DMS79 treated with DMSO at 0.1 percent for 48 hours (cell line): ENCODE results near the gene SNX12.
"Not testable (repeated sequence)": the region's sequence is repeated elsewhere in the genome, so short reads cannot be mapped to it uniquely, and the experiment has no call there.

Experiments used
- DNase-seq: peaks from one replicate; lab custom pipeline; 2025; lab: John Stamatoyannopoulos, UW

SNX12 gene

DNA sequence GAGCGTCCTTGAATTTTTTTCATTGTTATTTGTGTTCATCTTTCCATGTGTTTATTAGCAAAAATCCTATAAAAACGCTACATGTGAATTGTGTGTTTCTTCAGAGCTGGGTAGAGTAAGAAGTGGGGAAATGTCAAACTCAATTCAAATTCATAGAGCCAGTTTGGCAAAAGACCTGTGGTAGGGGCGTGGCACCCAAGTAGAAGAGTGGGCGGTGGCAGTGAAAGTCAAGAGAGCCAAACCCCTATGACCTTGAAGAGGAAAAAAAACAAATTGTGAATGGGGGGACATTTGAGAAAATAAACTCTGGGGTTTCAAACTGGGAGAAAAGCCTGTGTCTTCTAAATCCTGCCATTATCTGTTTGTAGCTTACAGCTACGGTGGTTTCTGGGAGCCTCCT lies 23.1 kb upstream of the SNX12 start:
- DNase-seq: no peak

DNA sequence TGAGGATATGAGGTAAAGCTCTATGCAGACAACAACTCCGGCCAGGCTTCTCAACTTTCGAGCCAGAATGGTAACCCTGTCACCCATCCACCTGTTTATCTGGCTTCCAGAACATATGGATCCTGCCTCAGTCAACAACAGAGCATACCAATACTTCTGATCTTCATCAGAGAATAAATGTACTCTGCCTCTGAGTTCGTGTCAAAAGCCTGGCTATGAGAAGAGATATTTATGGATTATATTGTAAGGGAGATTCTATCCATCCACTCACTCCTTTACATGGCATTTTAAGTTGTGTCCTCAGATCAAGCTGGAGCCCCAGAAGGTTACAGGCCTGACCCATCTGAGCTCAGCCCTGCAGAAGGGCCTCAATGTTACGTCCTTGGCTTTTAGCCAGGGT lies 17.8 kb upstream of the SNX12 start:
- no peak for DNase-seq

DNA sequence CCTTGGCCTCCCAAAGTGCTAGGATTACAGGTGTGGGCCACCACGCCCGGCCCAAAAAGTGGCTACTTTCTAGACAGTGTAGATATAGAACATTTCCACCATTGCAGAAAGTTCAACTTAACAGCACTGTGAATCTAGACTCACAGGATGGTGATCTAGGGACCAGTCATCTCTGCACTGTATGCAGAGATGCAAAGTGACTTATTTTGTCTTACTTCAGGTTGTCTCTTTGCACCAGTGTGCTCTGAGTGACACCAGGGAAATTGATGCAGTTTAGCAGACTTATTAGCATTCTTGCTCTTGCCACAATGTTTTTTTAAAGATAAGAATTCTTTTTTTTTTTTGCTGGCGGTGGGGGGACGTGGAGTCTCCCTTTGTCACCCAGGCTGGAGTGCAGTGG lies 14.7 kb upstream of the SNX12 start:
- DNase-seq: no peak

DNA sequence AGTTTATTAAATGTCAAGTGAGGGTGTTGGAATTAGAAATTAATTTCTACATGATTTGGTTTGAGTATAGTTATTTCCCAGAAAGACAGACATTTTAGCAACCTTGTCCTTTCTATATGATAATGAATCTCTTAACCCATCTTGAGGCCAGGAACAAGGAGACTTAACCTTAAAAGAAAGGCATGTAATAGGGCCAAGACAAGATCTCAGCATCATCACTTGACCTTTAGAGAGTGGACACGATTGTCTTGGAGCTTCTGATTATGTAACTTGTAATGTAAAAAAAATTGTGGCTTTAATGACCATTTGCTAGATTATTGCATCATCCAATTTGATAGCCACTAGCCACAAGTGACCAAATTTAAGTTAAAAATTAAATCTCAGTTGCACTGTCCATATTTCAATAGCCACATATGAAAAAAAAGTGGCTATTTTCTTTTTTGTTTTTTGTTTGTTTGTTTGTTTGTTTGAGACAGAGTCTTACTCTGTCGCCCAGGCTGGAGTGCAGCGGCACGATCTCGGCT lies 14.1 kb upstream of the SNX12 start:
- DNase-seq: no peak

DNA sequence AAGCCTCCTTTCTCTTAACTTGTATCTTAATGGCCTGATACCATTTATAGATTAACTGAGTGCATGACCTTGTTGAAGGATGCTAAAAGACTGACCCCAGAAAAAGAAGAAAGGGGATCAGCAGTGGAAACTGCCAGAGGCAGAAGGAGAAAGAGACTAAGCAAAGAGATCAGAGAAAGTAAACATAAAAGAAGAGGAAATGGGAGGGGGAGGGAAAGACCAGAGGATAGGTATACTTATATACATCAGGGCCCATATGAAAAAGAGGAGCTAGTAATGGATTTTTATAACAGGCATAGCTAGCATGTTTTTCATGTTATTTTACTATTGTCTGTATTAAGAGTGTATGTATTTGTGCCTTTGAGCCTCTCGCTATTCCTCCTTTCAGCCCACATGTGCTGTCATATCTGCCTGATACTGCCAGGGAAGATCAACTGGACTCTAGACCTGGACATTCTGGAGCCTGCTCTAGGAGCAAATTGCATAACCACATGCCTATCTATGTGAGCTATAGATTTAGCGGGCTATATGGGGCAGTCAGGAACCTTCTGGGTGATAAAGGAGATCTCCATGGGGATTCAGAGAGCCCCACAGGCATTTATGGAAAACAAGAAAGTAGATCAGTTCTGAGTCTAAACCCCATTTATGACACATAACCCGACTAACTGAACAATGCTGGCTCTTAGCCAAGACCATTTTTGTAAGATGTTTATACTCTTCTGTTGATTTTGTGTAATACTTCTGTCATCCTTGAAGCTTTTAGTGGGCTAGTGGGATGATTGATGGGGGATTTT lies 13.4 kb upstream of the SNX12 start:
- no peak for DNase-seq

DNA sequence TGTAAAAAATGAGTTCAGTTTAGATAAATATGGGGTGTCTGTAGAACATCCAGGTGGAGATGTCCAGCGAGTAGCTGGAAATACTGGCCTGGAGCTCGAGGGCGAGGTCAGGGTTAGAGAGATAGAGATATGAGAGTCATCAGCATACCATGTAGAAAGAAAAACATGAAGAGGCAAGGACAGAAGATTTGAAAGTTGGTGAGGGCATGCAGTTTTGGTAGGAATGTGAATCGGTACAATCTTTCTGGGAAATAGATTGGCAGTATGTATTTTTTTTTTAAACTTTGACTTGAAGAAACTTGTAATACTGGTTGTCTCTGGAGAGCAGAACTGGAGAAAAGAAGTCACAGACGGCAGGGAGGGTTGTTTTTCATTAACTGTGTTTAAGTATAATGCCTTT lies 2.4 kb upstream of the SNX12 start:
- no peak for DNase-seq

DNA sequence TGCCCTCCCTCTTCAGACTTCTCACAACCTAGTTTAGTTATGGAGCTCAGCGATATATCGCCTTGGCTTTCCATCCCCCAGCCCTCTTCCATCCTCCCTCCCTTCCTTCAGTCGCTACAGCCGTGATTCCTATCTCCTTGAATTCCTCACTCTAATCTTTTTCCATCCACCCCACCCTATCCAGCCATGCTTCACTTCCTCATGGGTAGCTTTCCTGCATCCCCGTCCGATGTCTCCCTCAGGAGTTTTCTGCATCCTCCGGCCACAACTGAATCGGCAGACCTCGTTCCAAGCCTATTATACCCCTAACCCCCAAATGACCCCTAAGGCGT lies 456 bp downstream of the SNX12 start:
- DNase-seq: no peak

DNA sequence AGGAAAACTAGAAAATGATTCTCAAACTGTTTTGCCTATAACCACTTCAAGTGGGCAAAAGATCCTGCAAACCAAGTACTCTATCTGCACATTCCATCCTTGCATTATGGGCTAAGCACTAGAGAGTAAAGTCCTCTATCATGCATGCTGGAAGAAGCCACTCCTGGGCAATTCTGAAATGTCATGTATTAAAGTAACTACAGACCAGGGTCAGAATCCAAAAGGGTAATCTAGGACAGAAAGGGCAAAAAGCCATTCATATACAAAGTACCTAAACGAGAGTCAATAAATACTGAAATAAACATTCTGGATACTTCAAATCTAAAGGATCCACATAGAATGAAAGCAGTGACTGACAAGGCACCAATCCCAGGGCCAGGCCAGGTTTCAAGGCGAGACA lies 1.0 kb downstream of the SNX12 start:
- DNase-seq: no peak

DNA sequence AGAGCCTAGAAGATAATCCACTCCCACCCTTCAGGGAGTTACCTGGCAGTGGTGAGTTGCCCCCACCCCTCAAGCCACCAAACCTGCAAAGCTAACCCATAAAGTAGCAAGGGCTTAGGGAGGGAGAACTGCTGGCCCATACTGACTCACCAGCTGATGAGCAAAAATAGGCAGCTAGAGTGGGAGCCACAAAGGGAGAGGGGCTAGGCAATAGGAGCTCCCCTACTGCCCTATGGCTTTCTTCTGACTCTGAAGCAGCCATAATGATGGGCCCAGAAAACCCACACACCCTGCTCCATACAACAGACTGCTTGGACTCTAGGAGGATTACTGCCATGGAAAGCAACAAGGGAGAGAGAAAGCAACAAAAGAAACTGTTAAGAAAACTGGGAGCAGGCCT lies 8.0 kb downstream of the SNX12 start:
- DNase-seq: no peak

DNA sequence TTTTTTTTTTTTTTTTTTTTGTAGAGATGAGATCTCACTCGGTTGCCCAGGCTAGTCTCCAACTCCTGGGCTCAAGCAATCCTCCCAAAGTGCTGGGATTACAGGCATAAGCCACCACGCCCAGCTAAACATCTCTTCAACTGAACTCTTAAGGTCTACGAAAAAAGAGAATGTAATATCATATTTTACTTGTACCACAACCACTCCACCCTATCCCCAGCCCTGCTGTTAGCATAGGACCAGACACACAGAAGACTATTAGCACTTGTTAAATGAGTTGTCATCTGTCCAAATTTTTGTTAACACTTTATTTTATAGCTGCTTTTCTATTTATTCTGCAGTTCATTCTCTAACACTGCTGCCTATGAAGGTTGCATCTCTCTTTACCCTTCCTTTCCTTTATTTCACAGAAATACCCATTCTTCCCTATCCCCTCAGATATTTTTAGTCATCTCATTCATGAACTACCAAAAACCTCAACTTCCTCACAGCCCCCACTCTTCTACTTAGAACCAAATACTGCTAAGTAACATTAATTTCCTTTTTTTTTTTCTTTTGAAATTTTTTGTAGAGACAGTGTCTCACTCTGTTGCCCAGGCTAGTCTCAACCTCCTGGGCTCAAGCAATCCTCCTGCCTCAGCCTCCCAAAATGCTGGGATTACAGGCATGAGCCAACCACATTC lies 10.1 kb downstream of the SNX12 start:
- no peak for DNase-seq

DNA sequence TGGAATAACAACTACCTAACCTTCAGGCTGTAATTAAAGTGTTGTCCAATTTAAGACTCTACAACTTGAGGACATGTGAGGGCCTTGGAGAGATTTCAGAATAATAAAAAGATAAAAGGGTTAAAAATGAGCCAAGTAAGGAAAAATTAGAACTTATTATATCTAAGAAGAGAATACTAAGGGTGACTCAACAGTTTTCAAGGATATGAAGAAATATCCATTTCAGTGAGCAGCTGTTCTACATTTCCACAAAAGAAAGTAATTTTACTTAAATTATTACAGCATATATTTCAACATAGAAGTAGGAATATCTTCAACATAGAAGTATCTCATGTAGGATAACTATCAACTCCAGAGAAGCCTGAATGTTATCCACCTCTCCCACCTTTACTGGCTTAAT lies 11.3 kb downstream of the SNX12 start:
- DNase-seq: no peak

DNA sequence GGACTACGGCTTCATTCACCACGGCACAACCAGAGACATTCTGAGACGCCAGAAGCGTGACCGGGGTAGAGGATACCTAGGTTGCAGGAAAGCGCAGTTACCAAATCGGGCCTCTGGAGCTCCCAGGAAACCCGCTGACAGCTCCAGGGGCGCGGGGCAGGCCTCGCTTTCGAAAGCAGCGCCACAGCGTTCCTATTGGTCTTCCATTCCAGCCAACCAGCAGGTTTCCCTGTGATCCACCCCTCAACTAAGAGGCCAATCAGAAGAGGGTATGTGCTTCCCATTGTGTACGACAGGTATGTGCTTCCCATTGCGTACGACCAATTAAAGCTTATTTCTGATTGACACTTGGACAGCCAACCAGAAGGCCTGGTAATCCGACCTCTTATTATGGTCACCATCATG lies 14.9 kb downstream of the SNX12 start:
- no peak for DNase-seq

DNA sequence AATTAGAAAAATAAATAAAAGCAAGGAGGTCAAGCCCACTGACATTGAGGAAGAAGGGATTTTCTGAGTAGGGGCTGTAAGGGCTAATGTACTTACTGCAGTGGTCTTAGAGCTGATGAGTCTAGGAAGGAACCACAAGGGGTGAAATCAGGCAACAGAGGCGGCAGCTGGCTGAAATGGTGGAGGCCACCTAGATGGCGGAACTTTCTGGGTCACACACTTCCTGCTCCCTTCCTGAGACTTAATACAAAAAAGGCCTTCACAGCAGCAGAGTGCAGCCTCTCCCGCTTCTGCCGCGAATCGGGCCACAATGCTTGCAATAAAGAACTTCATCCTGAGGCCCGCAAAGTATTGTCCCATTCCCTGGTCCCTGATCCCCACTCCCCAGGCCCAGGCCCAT lies 15.4 kb downstream of the SNX12 start:
- no peak for DNase-seq

DNA sequence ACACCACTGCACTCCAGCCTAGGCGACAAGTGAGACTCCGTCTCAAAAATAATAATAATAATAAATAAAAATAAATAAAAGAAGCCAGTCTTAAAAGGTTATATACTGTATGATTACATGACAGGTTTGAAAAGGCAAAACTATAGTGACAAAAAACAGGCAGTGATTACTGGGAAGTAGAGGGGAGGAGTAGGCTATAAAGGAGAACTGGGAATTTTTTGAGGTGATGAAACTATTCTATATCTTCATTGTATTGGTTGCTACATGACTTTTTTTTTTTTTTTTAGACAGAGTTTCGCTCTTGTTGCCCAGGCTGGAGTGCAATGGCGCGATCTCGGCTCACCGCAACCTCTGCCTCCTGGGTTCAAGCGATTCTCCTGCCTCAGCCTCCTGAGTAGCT lies 20.2 kb downstream of the SNX12 start:
- not testable (repeated sequence) for DNase-seq

DNA sequence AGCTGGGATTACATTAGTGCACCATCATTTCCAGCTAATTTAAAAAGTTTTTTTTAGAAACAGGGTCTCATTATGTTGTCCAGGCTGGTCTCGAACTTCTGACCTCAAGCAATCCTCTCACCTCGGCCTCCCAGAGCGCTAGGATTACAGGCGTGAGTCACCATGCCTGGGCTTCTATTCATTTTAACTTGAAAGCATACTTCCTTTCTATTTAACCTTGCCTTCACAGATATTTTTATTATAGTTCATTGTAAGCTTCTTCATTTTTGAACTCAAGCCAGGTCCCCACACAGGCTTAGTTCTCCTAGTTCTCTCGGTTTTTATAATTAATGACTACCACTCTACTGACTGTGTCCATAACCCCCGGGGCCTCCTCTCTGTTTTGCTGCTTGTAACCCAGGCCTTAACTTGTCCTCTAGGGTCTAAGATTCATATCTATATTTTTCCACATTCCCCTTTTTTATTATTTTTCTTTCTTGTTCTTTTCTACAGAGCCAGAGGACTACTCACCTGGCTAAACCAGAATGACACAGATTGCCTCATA lies 50.7 kb downstream of the SNX12 start:
- DNase-seq: no peak
